IMR-90 (cell line): Measurements from ENCODE around the gene FRK. TPM values are rescaled to one million over a fixed set of nuclear protein-coding genes. Genes with fewer than 3 reads are reported as not detected.

Experiments used
- polyA plus RNA-seq, 3 experiments: library from polyadenylated mRNA; depleted of rRNA; stranded (reverse); fragments of >200 nt; gene quantifications; 2 replicates each; pipeline ENCODE4 v1.2.3, GENCODE V29; 2012; ENCODE audit warnings: low replicate concordance in 1 of 3
- total RNA-seq: library from RNA; depleted of rRNA; stranded (reverse); fragments of >200 nt; gene quantifications from 2 replicates; pipeline ENCODE4 v1.2.3, GENCODE V29; 2012; rRNA removed

Gene FRK
- total and polyA plus RNA-seq, 2 of the 4 experiments (the other 2 are of a cell fraction) = under 0.01 to 0.02 TPM

Other genes starting within 250 kb of the FRK start
- gene NT5DC1, start 40.0 kb upstream of the FRK start, total RNA-seq = 7.5 and 11.7 TPM in 2 replicates
- 12.0 and 16.8 TPM in 2 replicates for gene NT5DC1, start 40.0 kb upstream of the FRK start, polyA plus RNA-seq (2012; rRNA removed)
- not detected in 2 replicates for gene COL10A1, start 65.2 kb upstream of the FRK start, total RNA-seq
- gene COL10A1, start 65.2 kb upstream of the FRK start, polyA plus RNA-seq (2012; rRNA removed) = 0.05 and 0.70 TPM in 2 replicates
- gene TSPYL4, start 193.2 kb upstream of the FRK start, total RNA-seq = 22.0 and 23.1 TPM in 2 replicates
- gene TSPYL4, start 193.2 kb upstream of the FRK start, polyA plus RNA-seq (2012; rRNA removed) = 29.0 and 29.9 TPM in 2 replicates
- gene TSPYL1, start 219.0 kb upstream of the FRK start, total RNA-seq = 111 and 121 TPM in 2 replicates
- gene TSPYL1, start 219.0 kb upstream of the FRK start, polyA plus RNA-seq (2012; rRNA removed) = 30.1 and 32.4 TPM in 2 replicates